Measurements from ENCODE around the gene SMARCD3.

Gene SMARCD3

GRCh38 chr7:151235091-151235787 is 13.3 kb downstream of the SMARCD3 start:
- DNase-seq: no peak

- DNase-seq: no peak
Measured at GRCh38 chr7:151233804-151234203, 14.7 kb downstream of the SMARCD3 start.

GRCh38 chr7:151232917-151233701 is 15.4 kb downstream of the SMARCD3 start:
- DNase-seq: peak; percentile 63

- DNase-seq: peak; percentile 87
Measured at GRCh38 chr7:151232091-151232916, 16.2 kb downstream of the SMARCD3 start, which contains the start of gene CHPF2. CHPF2 (plus strand) TSS chr7:151232483; CDS start chr7:151234012, 1,529 bp downstream.

- no peak for DNase-seq
Measured at GRCh38 chr7:151231080-151231479, 17.4 kb downstream of the SMARCD3 start.

GRCh38 chr7:151229249-151229648 is 19.2 kb downstream of the SMARCD3 start:
- DNase-seq: no peak

GRCh38 chr7:151228024-151228866 is 20.2 kb downstream of the SMARCD3 start:
- DNase-seq: no peak

- peak; percentile 95 for DNase-seq
Measured at GRCh38 chr7:151226875-151227782, 21.4 kb downstream of the SMARCD3 start, which contains the start of gene ABCF2. ABCF2 (minus strand) TSS chr7:151227205; CDS start chr7:151226458, 747 bp downstream.

- no peak for DNase-seq
Measured at GRCh38 chr7:151226560-151226874, 22.0 kb downstream of the SMARCD3 start.

- no peak for DNase-seq
Measured at GRCh38 chr7:151225948-151226510, 22.5 kb downstream of the SMARCD3 start.

- no peak for DNase-seq
Measured at GRCh38 chr7:151223728-151224127, 24.8 kb downstream of the SMARCD3 start.

GRCh38 chr7:151218170-151218569 is 30.3 kb downstream of the SMARCD3 start:
- DNase-seq: no peak

GRCh38 chr7:151215396-151215795 is 33.1 kb downstream of the SMARCD3 start:
- DNase-seq: no peak

GRCh38 chr7:151213826-151214225 is 34.7 kb downstream of the SMARCD3 start:
- no peak for DNase-seq

GRCh38 chr7:151212626-151213025 is 35.9 kb downstream of the SMARCD3 start:
- DNase-seq: no peak

GRCh38 chr7:151211155-151211772 is 37.2 kb downstream of the SMARCD3 start:
- DNase-seq: no peak

- DNase-seq: no peak
Measured at GRCh38 chr7:151210087-151210854, 38.2 kb downstream of the SMARCD3 start, which contains the start of gene H2BK1. H2BK1 (minus strand) TSS chr7:151210488; CDS start chr7:151210318, 170 bp downstream.

GRCh38 chr7:151209588-151209987 is 38.9 kb downstream of the SMARCD3 start:
- no peak for DNase-seq

- DNase-seq: no peak
Measured at GRCh38 chr7:151208253-151208862, 40.1 kb downstream of the SMARCD3 start.

Measured in CD4-positive, alpha-beta T cell treated with Interferon gamma for 1 hour (primary cell).